GM13977 (cell line): Measurements from ENCODE around the gene C4A.
"Not testable (repeated sequence)": the region's sequence is repeated elsewhere in the genome, so short reads cannot be mapped to it uniquely, and the experiment has no call there.

Experiments used
- DNase-seq: peaks from one replicate; pipeline ENCODE4 v3.0.0; 2012; ENCODE audit warnings: low spot score
- in situ Hi-C: fragments of 300-500 bp; cut with MboI; formaldehyde crosslinking; loops from one replicate; pipeline ENCODE4 v1.12.0; 2022; ENCODE audit warnings: low sequenced_read_pairs, low pct_unique_long_range_greater_than_20kb, mixed read lengths, inconsistent platforms; ENCODE audit not compliant: unreplicated experiment

The C4A gene

DNA sequence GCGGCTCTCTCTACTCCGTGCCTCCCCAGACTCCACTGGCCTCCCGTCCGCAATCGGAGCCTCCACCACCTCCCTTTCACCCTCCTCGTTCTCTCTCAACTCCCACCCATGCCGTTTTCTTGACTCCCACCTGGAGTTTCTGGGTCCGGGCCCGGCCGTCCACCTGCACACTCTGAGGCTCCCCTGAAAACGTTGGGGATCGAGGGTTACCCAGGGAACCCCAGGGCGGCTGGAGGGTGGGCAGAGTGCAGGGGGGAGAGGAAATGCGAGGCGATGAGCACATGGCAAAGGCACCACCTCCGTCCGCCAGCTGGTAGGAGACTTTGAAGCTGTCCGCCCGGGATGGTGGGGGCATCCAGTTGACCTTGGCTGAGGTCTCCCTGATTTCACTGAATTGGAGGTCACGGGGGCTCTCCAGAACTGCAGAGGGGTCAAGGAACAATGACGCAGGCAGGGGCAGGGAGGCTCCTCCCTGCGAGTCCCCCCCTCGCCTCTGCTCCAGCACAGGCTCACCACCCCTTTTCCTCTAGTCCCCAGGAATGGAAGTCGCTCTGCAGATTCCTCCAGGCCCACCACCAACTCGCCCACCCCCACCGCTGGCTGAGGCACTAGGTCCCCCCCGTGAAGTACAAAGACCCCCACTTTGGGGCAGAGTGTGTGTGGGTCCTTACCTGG, 29.1 kb downstream of the C4A start:
- DNase-seq, in situ Hi-C loops: not testable (repeated sequence)

DNA sequence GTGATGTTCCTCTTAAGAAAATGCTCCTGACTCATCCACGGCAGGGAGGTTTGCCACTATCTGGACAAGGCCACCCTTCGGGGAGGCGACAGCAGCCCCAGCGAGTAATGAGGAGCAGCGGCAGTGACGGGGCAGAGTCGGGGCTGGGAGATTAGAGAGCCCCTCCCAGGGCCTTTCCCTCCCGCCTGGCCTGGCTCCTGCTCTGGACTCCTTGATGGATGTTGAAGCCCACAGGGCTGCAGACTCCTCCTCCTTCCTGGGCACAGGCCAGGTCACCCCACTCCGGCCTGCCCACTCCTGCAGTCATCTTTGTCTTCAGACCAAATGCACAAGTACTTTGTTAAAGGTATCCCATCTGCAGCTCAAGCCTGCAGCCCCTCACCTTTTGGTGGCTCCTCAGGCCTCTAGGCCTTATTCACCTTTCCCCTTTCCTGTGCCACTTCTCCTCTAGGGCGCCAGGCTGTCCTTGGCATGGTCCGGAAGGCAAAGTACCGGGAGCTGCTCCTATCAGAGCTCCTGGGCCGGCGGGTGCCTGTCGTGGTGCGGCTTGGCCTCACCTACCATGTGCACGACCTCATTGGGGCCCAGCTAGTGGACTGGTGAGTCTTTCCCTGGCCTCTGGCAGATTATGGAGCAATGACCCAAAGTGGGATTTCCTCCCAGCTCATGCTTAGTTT, 31.2 kb downstream of the C4A start:
- in situ Hi-C loops, DNase-seq: not testable (repeated sequence)

DNA sequence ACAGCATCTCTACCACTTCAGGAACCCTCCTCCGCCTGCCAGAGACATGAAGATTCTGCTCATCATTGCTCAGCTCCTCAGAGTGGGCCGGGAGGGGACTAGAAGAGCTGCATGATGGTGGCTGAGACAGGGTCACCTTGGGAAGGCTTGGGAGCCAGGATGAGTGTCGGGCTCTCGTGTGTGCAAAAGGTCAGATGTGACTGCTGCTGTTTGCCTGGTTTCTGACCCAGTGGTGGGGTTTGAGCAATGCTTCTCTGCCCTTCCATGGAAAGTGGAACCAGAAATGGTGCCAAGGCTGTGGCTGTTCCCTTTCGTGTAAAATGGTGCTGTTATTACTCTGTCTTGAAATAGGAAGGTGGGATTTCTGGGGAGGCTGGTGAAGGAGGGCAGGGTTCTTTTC, 31.9 kb downstream of the C4A start:
- in situ Hi-C loops, result not testable (repeated sequence)

DNA sequence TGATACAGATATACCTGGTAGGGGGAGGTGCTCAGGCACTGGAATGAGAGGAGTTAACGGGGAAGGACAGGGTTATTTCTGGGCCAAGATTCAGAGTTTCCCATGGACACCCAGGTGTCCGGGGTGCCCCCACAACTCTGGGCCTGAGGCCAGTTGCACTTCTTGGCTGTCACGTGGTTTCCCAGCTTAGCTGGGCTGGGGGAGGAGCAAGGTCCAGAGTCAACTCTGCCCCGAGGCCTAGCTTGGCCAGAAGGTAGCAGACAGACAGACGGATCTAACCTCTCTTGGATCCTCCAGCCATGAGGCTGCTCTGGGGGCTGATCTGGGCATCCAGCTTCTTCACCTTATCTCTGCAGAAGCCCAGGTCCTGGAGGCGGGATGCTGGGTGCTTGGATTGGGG, 32.7 kb downstream of the C4A start, which contains the start of gene C4B:
TSS of gene C4B (plus strand) at position 249 of the 400 bp plus-strand sequence. CDS start at position 300, 51 bp downstream.
- in situ Hi-C loops, DNase-seq: not testable (repeated sequence)

More for the DNA sequence above, 31.9 kb downstream of the C4A start:
- not testable (repeated sequence) for DNase-seq

DNA sequence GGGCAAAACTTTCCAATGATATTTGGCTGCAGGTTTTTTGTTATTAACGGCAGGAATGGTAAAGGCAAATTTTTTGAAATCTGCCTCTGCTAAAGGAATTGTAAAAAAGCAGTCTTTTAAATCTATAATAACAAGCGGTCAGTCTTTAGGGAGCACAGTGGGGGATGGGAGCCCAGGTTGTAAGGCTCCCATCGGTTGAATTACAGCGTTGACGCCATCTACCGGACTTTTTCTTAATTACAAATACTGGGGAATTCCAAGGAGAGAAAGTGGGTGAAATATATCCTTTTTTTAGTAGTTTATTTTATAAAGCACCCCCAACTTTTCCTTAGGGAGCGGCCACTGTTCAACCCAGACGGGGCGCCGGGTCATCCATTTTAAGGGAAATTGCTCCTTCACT, 40.2 kb downstream of the C4A start:
- in situ Hi-C loops, DNase-seq: not testable (repeated sequence)

DNA sequence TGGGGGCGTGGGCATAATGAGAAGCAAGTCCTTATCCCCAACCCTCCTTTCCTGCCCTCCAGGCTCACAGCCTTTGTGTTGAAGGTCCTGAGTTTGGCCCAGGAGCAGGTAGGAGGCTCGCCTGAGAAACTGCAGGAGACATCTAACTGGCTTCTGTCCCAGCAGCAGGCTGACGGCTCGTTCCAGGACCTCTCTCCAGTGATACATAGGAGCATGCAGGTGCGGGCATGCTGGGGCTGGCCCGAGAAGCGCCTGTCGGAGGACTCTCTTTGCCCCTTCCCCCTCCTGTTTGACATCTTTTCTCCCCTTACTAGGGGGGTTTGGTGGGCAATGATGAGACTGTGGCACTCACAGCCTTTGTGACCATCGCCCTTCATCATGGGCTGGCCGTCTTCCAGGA, 46.8 kb downstream of the C4A start:
- DNase-seq, in situ Hi-C loops: not testable (repeated sequence)

DNA sequence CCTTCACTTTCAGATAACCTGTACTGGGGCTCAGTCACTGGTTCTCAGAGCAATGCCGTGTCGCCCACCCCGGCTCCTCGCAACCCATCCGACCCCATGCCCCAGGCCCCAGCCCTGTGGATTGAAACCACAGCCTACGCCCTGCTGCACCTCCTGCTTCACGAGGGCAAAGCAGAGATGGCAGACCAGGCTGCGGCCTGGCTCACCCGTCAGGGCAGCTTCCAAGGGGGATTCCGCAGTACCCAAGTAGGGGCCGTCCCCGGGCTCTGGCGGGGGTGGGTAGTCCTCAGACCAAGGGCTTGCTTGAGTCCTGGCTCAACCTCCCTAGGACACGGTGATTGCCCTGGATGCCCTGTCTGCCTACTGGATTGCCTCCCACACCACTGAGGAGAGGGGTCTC, 47.7 kb downstream of the C4A start:
- DNase-seq, in situ Hi-C loops: not testable (repeated sequence)

DNA sequence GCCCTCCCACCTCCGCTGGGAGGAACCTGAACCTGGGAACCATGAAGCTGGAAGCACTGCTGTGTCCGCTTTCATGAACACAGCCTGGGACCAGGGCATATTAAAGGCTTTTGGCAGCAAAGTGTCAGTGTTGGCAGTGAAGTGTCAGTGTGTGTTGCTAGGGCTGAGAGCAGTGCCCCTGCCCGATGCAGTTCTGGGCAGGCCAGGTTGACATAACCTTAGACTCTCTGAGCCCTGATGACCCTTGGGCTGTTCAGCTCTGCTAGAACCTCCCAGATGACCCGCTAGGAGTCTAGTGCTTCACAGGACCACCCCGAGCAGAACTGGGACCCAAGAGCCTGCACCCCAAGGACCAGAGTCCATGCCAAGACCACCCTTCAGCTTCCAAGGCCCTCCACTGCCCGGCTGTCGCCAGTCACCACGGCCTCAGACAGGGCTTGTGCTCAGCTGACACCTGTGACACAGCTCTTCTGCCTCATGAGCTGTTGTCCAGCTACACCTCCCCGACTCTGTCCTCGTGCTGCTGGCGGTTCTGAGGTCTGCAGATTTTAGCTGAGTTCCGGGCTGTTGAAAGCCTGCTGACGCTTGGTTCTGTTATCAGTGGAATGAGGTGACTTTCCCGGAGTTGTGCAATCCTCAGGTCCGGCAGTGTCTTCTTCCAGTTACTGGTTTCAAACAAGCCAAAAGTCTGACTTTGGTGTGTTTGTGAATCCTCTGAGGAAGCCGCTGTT, 53.6 kb downstream of the C4A start:
- in situ Hi-C loops, DNase-seq: not testable (repeated sequence)

DNA sequence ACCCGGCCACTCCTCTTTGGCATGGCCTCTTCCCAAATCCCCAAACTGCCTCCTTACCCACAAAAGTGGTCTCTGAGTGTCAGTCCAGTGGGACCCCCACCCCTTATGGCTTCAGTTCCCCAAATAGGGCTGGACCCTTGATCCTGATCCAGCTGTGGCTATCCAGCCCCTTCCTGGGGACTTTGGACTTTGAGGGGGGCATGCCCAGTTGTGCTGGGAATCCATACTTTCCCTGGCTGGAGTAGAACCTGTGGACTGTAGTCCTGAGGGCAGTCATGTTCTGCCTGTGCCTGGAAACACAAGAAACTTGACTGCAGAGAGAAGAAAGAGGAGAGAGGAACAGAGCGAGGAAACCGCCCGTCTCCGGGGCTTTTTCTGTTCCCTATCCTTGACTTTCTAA, 55.3 kb downstream of the C4A start:
- in situ Hi-C loops, DNase-seq: not testable (repeated sequence)

DNA sequence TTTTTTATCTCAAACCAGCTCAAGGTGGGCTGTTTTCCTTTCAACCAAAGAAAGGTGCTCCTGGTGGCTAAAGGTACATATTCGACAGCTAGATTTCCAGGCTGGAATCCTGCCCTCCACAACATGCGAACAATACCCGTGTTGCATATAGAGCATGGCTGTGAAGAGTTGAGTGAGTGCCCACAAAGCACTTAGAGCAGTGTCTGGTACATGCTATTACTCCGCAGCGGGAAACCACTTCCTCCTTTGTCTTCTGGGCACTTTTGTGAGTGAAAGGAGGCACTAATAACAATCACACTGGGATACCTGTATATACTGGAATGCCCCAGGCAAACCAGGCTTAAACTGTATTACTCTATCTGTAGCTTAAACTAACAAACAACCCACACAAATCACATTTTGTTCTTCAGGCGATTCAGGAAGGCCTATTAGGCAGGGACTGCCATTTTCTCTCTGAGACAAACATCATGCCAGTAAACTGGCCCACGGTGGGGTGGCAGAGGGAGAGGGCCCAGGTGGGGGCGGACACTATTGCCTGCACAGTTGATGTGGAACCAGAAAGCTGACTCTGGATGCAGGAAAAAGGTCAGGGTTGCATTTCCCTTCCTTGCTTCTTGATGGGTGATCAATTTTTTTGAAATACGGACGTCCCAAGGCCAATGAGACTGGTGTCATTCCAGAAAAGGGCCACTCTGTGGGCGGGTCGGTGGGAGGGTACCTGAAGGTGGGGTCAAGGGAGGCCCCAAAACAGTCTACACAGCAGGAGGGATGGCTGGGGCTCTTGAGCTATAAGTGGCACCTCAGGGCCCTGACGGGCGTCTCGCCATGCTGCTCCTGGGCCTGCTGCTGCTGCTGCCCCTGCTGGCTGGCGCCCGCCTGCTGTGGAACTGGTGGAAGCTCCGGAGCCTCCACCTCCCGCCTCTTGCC, 56.0 kb downstream of the C4A start, which contains the start of gene CYP21A2:
TSS of gene CYP21A2 (plus strand) at position 818 of the 927 bp plus-strand sequence. CDS start at position 826, 8 bp downstream.
- in situ Hi-C loops, DNase-seq: not testable (repeated sequence)

DNA sequence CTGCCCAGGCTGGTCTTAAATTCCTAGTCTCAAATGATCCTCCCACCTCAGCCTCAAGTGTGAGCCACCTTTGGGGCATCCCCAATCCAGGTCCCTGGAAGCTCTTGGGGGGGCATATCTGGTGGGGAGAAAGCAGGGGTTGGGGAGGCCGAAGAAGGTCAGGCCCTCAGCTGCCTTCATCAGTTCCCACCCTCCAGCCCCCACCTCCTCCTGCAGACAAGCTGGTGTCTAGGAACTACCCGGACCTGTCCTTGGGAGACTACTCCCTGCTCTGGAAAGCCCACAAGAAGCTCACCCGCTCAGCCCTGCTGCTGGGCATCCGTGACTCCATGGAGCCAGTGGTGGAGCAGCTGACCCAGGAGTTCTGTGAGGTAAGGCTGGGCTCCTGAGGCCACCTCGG, 57.0 kb downstream of the C4A start:
- DNase-seq, in situ Hi-C loops: not testable (repeated sequence)

DNA sequence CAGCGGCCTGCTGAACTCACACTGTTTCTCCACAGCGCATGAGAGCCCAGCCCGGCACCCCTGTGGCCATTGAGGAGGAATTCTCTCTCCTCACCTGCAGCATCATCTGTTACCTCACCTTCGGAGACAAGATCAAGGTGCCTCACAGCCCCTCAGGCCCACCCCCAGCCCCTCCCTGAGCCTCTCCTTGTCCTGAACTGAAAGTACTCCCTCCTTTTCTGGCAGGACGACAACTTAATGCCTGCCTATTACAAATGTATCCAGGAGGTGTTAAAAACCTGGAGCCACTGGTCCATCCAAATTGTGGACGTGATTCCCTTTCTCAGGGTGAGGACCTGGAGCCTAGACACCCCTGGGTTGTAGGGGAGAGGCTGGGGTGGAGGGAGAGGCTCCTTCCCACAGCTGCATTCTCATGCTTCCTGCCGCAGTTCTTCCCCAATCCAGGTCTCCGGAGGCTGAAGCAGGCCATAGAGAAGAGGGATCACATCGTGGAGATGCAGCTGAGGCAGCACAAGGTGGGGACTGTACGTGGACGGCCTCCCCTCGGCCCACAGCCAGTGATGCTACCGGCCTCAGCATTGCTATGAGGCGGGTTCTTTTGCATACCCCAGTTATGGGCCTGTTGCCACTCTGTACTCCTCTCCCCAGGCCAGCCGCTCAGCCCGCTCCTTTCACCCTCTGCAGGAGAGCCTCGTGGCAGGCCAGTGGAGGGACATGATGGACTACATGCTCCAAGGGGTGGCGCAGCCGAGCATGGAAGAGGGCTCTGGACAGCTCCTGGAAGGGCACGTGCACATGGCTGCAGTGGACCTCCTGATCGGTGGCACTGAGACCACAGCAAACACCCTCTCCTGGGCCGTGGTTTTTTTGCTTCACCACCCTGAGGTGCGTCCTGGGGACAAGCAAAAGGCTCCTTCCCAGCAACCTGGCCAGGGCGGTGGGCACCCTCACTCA, 57.7 kb downstream of the C4A start:
- in situ Hi-C loops, result not testable (repeated sequence)

DNA sequence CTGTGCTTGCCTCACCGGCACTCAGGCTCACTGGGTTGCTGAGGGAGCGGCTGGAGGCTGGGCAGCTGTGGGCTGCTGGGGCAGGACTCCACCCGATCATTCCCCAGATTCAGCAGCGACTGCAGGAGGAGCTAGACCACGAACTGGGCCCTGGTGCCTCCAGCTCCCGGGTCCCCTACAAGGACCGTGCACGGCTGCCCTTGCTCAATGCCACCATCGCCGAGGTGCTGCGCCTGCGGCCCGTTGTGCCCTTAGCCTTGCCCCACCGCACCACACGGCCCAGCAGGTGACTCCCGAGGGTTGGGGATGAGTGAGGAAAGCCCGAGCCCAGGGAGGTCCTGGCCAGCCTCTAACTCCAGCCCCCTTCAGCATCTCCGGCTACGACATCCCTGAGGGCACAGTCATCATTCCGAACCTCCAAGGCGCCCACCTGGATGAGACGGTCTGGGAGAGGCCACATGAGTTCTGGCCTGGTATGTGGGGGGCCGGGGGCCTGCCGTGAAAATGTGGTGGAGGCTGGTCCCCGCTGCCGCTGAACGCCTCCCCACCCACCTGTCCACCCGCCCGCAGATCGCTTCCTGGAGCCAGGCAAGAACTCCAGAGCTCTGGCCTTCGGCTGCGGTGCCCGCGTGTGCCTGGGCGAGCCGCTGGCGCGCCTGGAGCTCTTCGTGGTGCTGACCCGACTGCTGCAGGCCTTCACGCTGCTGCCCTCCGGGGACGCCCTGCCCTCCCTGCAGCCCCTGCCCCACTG, 58.6 kb downstream of the C4A start:
- DNase-seq, in situ Hi-C loops: not testable (repeated sequence)

More for the DNA sequence above, 57.7 kb downstream of the C4A start:
- not testable (repeated sequence) for DNase-seq

DNA sequence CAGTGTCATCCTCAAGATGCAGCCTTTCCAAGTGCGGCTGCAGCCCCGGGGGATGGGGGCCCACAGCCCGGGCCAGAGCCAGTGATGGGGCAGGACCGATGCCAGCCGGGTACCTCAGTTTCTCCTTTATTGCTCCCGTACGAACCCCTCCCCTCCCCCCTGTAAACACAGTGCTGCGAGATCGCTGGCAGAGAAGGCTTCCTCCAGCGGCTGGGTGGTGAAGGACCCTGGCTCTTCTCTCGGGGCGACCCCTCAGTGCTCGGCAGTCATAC, 59.1 kb downstream of the C4A start:
- DNase-seq, in situ Hi-C loops: not testable (repeated sequence)

DNA sequence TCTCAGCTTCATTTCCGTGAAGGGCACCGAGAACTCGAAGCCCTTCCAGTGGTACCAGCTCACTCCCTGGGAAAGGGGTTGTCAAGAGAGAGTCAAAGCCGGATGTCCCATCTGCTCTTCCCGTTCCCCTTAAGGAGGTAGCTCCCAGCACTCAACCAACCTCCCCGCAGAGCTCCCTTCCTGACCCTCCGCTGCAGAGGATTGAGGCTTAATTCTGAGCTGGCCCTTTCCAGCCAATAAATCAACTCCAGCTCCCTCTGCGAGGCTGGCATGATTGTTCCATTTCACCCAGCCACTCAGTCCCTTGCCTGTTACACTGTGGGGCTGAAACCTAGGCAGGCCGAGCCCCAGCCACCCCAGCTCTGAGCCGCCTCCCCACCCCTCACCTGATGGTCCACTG, 59.5 kb downstream of the C4A start:
- DNase-seq, in situ Hi-C loops: not testable (repeated sequence)

DNA sequence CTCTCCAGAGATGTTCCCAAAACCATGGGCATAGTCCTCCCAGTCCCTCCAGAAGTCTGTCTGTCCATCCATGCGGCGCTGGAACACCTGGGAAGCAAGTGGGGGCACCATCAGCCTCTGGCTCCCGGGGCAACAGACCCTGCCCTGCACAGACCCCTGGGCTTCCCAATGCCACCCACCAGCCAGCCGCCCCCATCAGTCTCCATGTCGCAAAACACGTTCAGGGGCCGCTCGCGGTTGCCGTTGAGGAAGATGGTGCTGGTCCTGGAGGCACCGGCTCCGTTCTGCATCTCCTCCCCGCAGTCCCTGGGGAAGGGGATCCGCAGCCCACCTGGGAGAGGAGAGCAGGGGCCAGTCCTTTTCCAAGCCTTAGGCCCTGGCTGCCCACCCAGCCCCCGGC, 60.4 kb downstream of the C4A start:
- in situ Hi-C loops, DNase-seq: not testable (repeated sequence)
